ENCODE results near the gene NPAS2. TPM values are rescaled to one million over a fixed set of nuclear protein-coding genes. Genes with fewer than 3 reads are reported as not detected.

NPAS2 gene
- polyA plus RNA-seq, 1 of the 3 experiments (the other 2 are of a cell fraction): 58.5 TPM

DNA sequence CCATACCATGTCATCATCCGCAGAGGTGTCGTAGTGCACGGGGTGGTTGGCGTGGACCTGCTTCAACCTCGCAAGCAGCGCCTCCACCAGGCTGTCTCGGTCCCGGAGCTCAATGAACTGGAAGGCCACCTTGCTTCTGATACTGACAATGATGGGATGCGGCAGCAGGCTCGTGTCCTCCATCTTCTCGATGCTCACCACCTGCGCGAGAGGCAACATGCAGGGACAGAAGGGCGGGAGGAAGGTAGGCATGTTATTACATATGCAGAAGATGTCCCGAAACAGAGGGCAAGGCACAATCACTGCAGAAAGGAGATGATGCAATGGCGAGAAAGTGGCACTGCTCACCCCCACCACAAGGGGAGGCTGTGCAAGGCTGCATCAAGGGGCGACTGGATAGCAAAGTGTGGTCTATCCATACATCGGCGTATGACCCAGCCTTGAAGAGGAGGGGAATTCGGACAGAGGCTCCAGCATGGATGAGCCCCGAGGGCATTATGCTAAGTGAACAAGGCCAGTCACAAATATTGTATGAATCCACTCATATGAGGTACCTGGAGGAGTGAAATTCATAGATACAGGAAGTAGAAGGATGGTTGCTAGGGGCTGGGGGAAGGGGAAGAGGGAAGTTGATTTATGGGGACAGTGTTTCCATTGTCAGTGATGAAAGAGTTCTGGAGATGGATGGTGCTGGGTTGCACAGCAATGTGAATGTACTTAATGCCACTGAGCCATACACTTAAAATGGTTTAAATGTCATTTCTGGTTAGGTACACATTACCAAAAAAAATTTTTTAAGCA, 218.7 kb downstream of the NPAS2 start:
- Histone ChIP-seq H3K9me2 (no peaks in the 10 kb centered on the region), H3F3A (replicated peaks; ENCODE audit: insufficient read depth) (no peaks in the 10 kb centered on the region), H3K4me2 (no peak overlapping the region), H3K4me3 (ENCODE audit: low read depth in 2 of 2, low read length in 1 of 2) (no peak overlapping the region), H2AFZ (ENCODE audit: low read depth) (no peak overlapping the region), H3K9ac (no peak overlapping the region), H3K27me3 (ENCODE audit: insufficient read depth) (no peaks in the 10 kb centered on the region), H4K20me1 (ENCODE audit: insufficient read depth) (no peaks in the 10 kb centered on the region), H3K27ac (ENCODE audit: low read depth in 2 of 2, low read length in 1 of 2) (no peak overlapping the region; a peak in 1 of 4 replicates), H3K79me2 (ENCODE audit: insufficient read depth) (no peaks in the 10 kb centered on the region), H3K4me1 (ENCODE audit: control insufficient read depth in 1 of 2, insufficient read depth in 2 of 2, low read depth in 1 of 2, low read length in 1 of 2) (peaks cover 0 to 21% of the 10 kb centered on the region in 2 experiments; a peak in 2 of 4 replicates), H3K36me3 (replicated peaks in 1 of 2; ENCODE audit: control insufficient read depth in 1 of 2, insufficient read depth in 2 of 2, low read length in 1 of 2) (peaks cover 0 to 4% of the 10 kb centered on the region in 2 experiments), H3K9me3 (no peaks in the 10 kb centered on the region)
- WGBS (ENCODE audit: low lambda C conversion rate): 87% methylated on average over 17 of the region's 21 CpGs
- CTCF ChIA-PET: interaction anchor here (0.8 to 4.7 kb wide), 5 partner anchors 14 to 150 kb away, joined by 3 to 99 read pairs (median 3); partner anchors contain the start of gene TBC1D8
- DNase-seq: no peak
- POLR2A ChIA-PET: no interaction called here
- TF ChIP-seq RFX5 (IDR thresholded peaks at IDR 0.05; ENCODE audit: low read length) (no peak), CTCF (IDR thresholded peaks at IDR 0.05) (peak; percentile 45), RAD21 (IDR thresholded peaks at IDR 0.05; ENCODE audit: low read length) (peak; percentile 13; the same call in 1 of the 2 replicates), RCOR1 (IDR thresholded peaks at IDR 0.05; ENCODE audit: low read length) (no peak), JUND (IDR thresholded peaks at IDR 0.05) (no peak), CHD2 (IDR thresholded peaks at IDR 0.05; ENCODE audit: low read length, partially characterized antibody) (no peak)

DNA sequence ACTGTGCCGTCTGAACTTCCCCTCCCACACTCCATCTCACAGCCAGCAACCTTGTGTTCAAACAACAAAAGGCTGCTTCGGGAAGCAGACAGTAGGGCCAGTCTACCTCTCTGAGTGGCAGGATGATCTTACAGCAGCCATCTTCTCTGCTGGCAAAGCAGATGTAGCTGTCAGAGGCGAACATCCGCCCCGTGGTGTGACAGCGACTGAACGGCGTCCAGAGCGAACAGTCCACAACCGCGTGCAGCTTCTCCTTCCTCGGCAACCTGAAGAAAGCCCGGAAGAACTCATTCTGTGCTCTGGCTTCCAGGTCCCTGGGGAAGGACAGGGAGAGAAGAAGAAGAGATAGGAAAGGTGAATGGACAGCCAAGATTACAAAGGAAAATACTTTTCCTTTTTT, 220.1 kb downstream of the NPAS2 start:
- TF ChIP-seq GABPA (IDR thresholded peaks at IDR 0.05; ENCODE audit: low read depth) (no peak), JUND (IDR thresholded peaks at IDR 0.05) (no peak), POLR2AphosphoS5 (IDR thresholded peaks at IDR 0.05; ENCODE audit: low read depth, low read length) (no peak), USF2 (IDR thresholded peaks at IDR 0.05; ENCODE audit: borderline replicate concordance, low read depth, low read length) (no peak), EZH2phosphoT487 (IDR thresholded peaks at IDR 0.05; ENCODE audit: borderline replicate concordance, low read depth) (no peak), TEAD4 (IDR thresholded peaks at IDR 0.05; ENCODE audit: borderline replicate concordance, insufficient read depth) (no peak), CHD2 (IDR thresholded peaks at IDR 0.05; ENCODE audit: low read length, partially characterized antibody) (no peak), YY1 (IDR thresholded peaks at IDR 0.05; ENCODE audit: low read depth) (no peak), FOXJ3 (CRISPR knock-in tag; IDR thresholded peaks at IDR 0.05) (no peak), RAD21 (IDR thresholded peaks at IDR 0.05; ENCODE audit: low read length) (no peak), SMC3 (IDR thresholded peaks at IDR 0.05; ENCODE audit: low read depth, low read length) (no peak), FOXM1 (IDR thresholded peaks at IDR 0.05; ENCODE audit: low read depth) (no peak), FOSL2 (IDR thresholded peaks at IDR 0.05; ENCODE audit: borderline replicate concordance, low read depth) (no peak), TAF1 (IDR thresholded peaks at IDR 0.05; ENCODE audit: borderline replicate concordance, low read depth, low read length) (no peak), RFX5 (IDR thresholded peaks at IDR 0.05; ENCODE audit: low read length) (no peak), NRF1 (IDR thresholded peaks at IDR 0.05; ENCODE audit: low read depth, low read length) (no peak)
- TF ChIP-seq, protein P1, sequence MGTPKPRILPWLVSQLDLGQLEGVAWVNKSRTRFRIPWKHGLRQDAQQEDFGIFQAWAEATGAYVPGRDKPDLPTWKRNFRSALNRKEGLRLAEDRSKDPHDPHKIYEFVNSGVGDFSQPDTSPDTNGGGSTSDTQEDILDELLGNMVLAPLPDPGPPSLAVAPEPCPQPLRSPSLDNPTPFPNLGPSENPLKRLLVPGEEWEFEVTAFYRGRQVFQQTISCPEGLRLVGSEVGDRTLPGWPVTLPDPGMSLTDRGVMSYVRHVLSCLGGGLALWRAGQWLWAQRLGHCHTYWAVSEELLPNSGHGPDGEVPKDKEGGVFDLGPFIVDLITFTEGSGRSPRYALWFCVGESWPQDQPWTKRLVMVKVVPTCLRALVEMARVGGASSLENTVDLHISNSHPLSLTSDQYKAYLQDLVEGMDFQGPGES (IDR thresholded peaks at IDR 0.05; ENCODE audit: low read depth, low read length): no peak
- ChIA-PET CTCF (interaction anchor here (1.2 to 1.7 kb wide), 4 partner anchors 11 to 149 kb away, joined by 3 to 11 read pairs (median 6); partner anchors contain the start of gene TBC1D8), POLR2A (no interaction called here)
- no peaks in the 10 kb centered on the region for H3K9me2 ChIP-seq
- H3K27ac ChIP-seq (ENCODE audit: low read depth in 2 of 2, low read length in 1 of 2): peak overlapping the region in 1 of 2 experiments; percentile 39; a peak in 2 of 4 replicates
- H3K4me2 ChIP-seq: no peak overlapping the region
- no peak overlapping the region for H2AFZ ChIP-seq (ENCODE audit: low read depth)
- no peak overlapping the region for H3K9ac ChIP-seq
- H3K79me2 ChIP-seq (ENCODE audit: insufficient read depth): no peaks in the 10 kb centered on the region
- H3K27me3 ChIP-seq (ENCODE audit: insufficient read depth): no peaks in the 10 kb centered on the region
- no peaks in the 10 kb centered on the region for H3K9me3 ChIP-seq
- H3K4me3 ChIP-seq (ENCODE audit: low read depth in 2 of 2, low read length in 1 of 2): no peak overlapping the region
- WGBS (ENCODE audit: low lambda C conversion rate): 98% methylated on average over 13 of the region's 13 CpGs
- H3F3A ChIP-seq (replicated peaks; ENCODE audit: insufficient read depth): no peaks in the 10 kb centered on the region
- H4K20me1 ChIP-seq (ENCODE audit: insufficient read depth): no peaks in the 10 kb centered on the region
- peaks cover 0 to 21% of the 10 kb centered on the region in 2 experiments; a peak in 2 of 4 replicates for H3K4me1 ChIP-seq (ENCODE audit: control insufficient read depth in 1 of 2, insufficient read depth in 2 of 2, low read depth in 1 of 2, low read length in 1 of 2)
- DNase-seq: no peak
- H3K36me3 ChIP-seq (replicated peaks in 1 of 2; ENCODE audit: control insufficient read depth in 1 of 2, insufficient read depth in 2 of 2, low read length in 1 of 2): peaks cover 0 to 4% of the 10 kb centered on the region in 2 experiments

All from SK-N-SH (cell line).